ENCODE data around the gene LTB. TPM values are rescaled to one million over a fixed set of nuclear protein-coding genes. Genes with fewer than 3 reads are reported as not detected.

The LTB gene
- total RNA-seq: 100 to 1,000 TPM; 802 to 835 TPM
- 1,000 to 10,000 TPM; 2,431 to 3,276 TPM for polyA plus RNA-seq

GRCh38 chr6:31582230-31582643 lies at the start of gene LTB:
Gene LTB, minus strand, starts transcription at chr6:31582424. Its CDS starts 7 bp downstream, at chr6:31582417.
- Histone ChIP-seq H3K9me3 (ENCODE audit: control insufficient read depth in 1 of 2, low read length in 2 of 2) (no peaks in the 10 kb centered on the region), H3K36me3 (ENCODE audit: insufficient read depth, low read length) (peaks cover 9% of the 10 kb centered on the region), H3K4me3 (ENCODE audit: low read length in 2 of 2) (peak within 1 kb of the TSS; percentile 89 to 95), H3K27me3 (ENCODE audit: insufficient read depth, low read length) (no peaks in the 10 kb centered on the region), H3K27ac (ENCODE audit: low read depth, low read length) (peak within 1 kb of the TSS; percentile 92), H3K4me1 (ENCODE audit: insufficient read depth, low read length) (peaks cover 79% of the 10 kb centered on the region)
- ChIA-PET POLR2A (ENCODE audit: partially characterized antibody) (interaction anchor here (0.6 to 52.5 kb wide), 28 partner anchors 0 to 1390 kb away, joined by 3 to 3597 read pairs (median 4); partner anchors contain the start of genes ATP6V1G2, BAG6, C6orf47 and DDX39B), CTCF (ENCODE audit: partially characterized antibody) (interaction anchor here (0.8 to 19.7 kb wide), 10 partner anchors 9 to 248 kb away, joined by 3 to 962 read pairs (median 12); partner anchors contain the start of genes ATP6V1G2, DDX39B, HSPA1B and LST1)
- no peaks in the 10 kb centered on the region for H3K27me3 Mint-ChIP-seq
- peak within 1 kb of the TSS; percentile 95 to 100 (median 99) for H3K4me3 Mint-ChIP-seq
- peak; percentile 70 to 85 (median 73) for DNase-seq
- peaks cover 42 to 43% of the 10 kb centered on the region in 2 donors for H3K36me3 Mint-ChIP-seq
- peaks cover 40 to 95% (median 60%) of the 10 kb centered on the region in 4 donors for H3K4me1 Mint-ChIP-seq
- H3K27ac Mint-ChIP-seq: peak within 1 kb of the TSS; percentile 96 to 100 (median 99)
- intact Hi-C loops (cut with micrococcal nuclease): loop anchor here (1.0 to 5.0 kb wide), 3 partner anchors 23 to 90 kb away; partner anchors contain the start of gene BAG6
- no peaks in the 10 kb centered on the region for H3K9me3 Mint-ChIP-seq

GRCh38 chr6:31631681-31632278 lies 49.6 kb upstream of the LTB start:
- peaks cover 0 to 5% (median 3%) of the 10 kb centered on the region in 4 donors for H3K4me1 Mint-ChIP-seq
- ChIA-PET CTCF (ENCODE audit: partially characterized antibody) (no interaction called here), POLR2A (ENCODE audit: partially characterized antibody) (no interaction called here)
- Histone ChIP-seq H3K4me3 (ENCODE audit: low read length in 2 of 2) (no peak overlapping the region), H3K27ac (ENCODE audit: low read depth, low read length) (no peak overlapping the region), H3K9me3 (ENCODE audit: control insufficient read depth in 1 of 2, low read length in 2 of 2) (no peaks in the 10 kb centered on the region), H3K27me3 (ENCODE audit: insufficient read depth, low read length) (no peaks in the 10 kb centered on the region), H3K4me1 (ENCODE audit: insufficient read depth, low read length) (no peaks in the 10 kb centered on the region), H3K36me3 (ENCODE audit: insufficient read depth, low read length) (peaks cover 99% of the 10 kb centered on the region)
- H3K27ac Mint-ChIP-seq: no peak overlapping the region
- H3K9me3 Mint-ChIP-seq: no peaks in the 10 kb centered on the region
- no peaks in the 10 kb centered on the region for H3K27me3 Mint-ChIP-seq
- peaks cover 52 to 91% of the 10 kb centered on the region in 2 donors for H3K36me3 Mint-ChIP-seq
- intact Hi-C loops (cut with micrococcal nuclease): no loop called here
- DNase-seq: no peak
- H3K4me3 Mint-ChIP-seq: no peak overlapping the region

- Histone ChIP-seq H3K4me1 (ENCODE audit: insufficient read depth, low read length) (no peaks in the 10 kb centered on the region), H3K9me3 (ENCODE audit: control insufficient read depth in 1 of 2, low read length in 2 of 2) (no peaks in the 10 kb centered on the region), H3K4me3 (ENCODE audit: low read length in 2 of 2) (no peak overlapping the region), H3K27me3 (ENCODE audit: insufficient read depth, low read length) (no peaks in the 10 kb centered on the region), H3K36me3 (ENCODE audit: insufficient read depth, low read length) (peaks cover 99% of the 10 kb centered on the region), H3K27ac (ENCODE audit: low read depth, low read length) (no peak overlapping the region)
- no peak overlapping the region for H3K27ac Mint-ChIP-seq
- peaks cover 0 to 5% (median 3%) of the 10 kb centered on the region in 4 donors for H3K4me1 Mint-ChIP-seq
- intact Hi-C loops (cut with micrococcal nuclease): no loop called here
- ChIA-PET POLR2A (ENCODE audit: partially characterized antibody) (no interaction called here), CTCF (ENCODE audit: partially characterized antibody) (no interaction called here)
- H3K9me3 Mint-ChIP-seq: no peaks in the 10 kb centered on the region
- H3K36me3 Mint-ChIP-seq: peaks cover 58 to 91% of the 10 kb centered on the region in 2 donors
- no peak for DNase-seq
- no peaks in the 10 kb centered on the region for H3K27me3 Mint-ChIP-seq
- H3K4me3 Mint-ChIP-seq: no peak overlapping the region
These were observed 49.0 kb upstream of the LTB start for GRCh38 chr6:31631209-31631608.

- CTCF ChIA-PET (ENCODE audit: partially characterized antibody): no interaction called here
These were observed 48.1 kb upstream of the LTB start for GRCh38 chr6:31630177-31630934.

GRCh38 chr6:31629014-31629413 lies 46.8 kb upstream of the LTB start:
- no peak for DNase-seq
- Histone ChIP-seq H3K4me3 (ENCODE audit: low read length in 2 of 2) (no peak overlapping the region), H3K27me3 (ENCODE audit: insufficient read depth, low read length) (no peaks in the 10 kb centered on the region), H3K4me1 (ENCODE audit: insufficient read depth, low read length) (no peaks in the 10 kb centered on the region), H3K9me3 (ENCODE audit: control insufficient read depth in 1 of 2, low read length in 2 of 2) (no peaks in the 10 kb centered on the region), H3K27ac (ENCODE audit: low read depth, low read length) (no peak overlapping the region), H3K36me3 (ENCODE audit: insufficient read depth, low read length) (peaks cover 98% of the 10 kb centered on the region)
- no peaks in the 10 kb centered on the region for H3K9me3 Mint-ChIP-seq
- H3K36me3 Mint-ChIP-seq: peaks cover 57 to 91% of the 10 kb centered on the region in 2 donors
- POLR2A ChIA-PET (ENCODE audit: partially characterized antibody): interaction anchor here (1.8 kb wide), 1 partner anchor 22 kb away, joined by 6 read pairs; no protein-coding TSS in a partner anchor
- CTCF ChIA-PET (ENCODE audit: partially characterized antibody): no interaction called here
- H3K4me1 Mint-ChIP-seq: peaks cover 0 to 5% (median 4%) of the 10 kb centered on the region in 4 donors
- peak overlapping the region in 3 of 7 donors; percentile 24 to 78 (median 42) for H3K27ac Mint-ChIP-seq
- no peaks in the 10 kb centered on the region for H3K27me3 Mint-ChIP-seq
- no peak overlapping the region for H3K4me3 Mint-ChIP-seq
- intact Hi-C loops (cut with micrococcal nuclease): no loop called here

More at GRCh38 chr6:31630177-31630934, 48.1 kb upstream of the LTB start:
- Histone ChIP-seq H3K4me3 (ENCODE audit: low read length in 2 of 2) (no peak overlapping the region), H3K4me1 (ENCODE audit: insufficient read depth, low read length) (no peaks in the 10 kb centered on the region), H3K27ac (ENCODE audit: low read depth, low read length) (no peak overlapping the region), H3K9me3 (ENCODE audit: control insufficient read depth in 1 of 2, low read length in 2 of 2) (no peaks in the 10 kb centered on the region), H3K27me3 (ENCODE audit: insufficient read depth, low read length) (no peaks in the 10 kb centered on the region), H3K36me3 (ENCODE audit: insufficient read depth, low read length) (peaks cover 99% of the 10 kb centered on the region)
- POLR2A ChIA-PET (ENCODE audit: partially characterized antibody): interaction anchor here (1.2 to 1.8 kb wide), 2 partner anchors 13 to 21 kb away, joined by 4 to 6 read pairs; no protein-coding TSS in a partner anchor
- intact Hi-C loops (cut with micrococcal nuclease): no loop called here
- peaks cover 57 to 91% of the 10 kb centered on the region in 2 donors for H3K36me3 Mint-ChIP-seq
- DNase-seq: no peak
- H3K9me3 Mint-ChIP-seq: no peaks in the 10 kb centered on the region
- H3K27ac Mint-ChIP-seq: peak overlapping the region in 2 of 7 donors; percentile 8 to 36
- peaks cover 0 to 5% (median 4%) of the 10 kb centered on the region in 4 donors for H3K4me1 Mint-ChIP-seq
- H3K27me3 Mint-ChIP-seq: no peaks in the 10 kb centered on the region
- H3K4me3 Mint-ChIP-seq: no peak overlapping the region

- ChIA-PET POLR2A (ENCODE audit: partially characterized antibody) (interaction anchor here (1.0 kb wide), 1 partner anchor 25 kb away, joined by 3 read pairs; no protein-coding TSS in a partner anchor), CTCF (ENCODE audit: partially characterized antibody) (interaction anchor here (1.0 kb wide), 1 partner anchor 53 kb away, joined by 4 read pairs; the partner anchor contains the start of gene LY6G5C)
- intact Hi-C loops (cut with micrococcal nuclease): no loop called here
- Mint-ChIP-seq H3K36me3 (peaks cover 57 to 90% of the 10 kb centered on the region in 2 donors), H3K4me3 (no peak overlapping the region), H3K4me1 (peaks cover under 1 to 4% (median 3%) of the 10 kb centered on the region in 4 donors), H3K9me3 (no peaks in the 10 kb centered on the region), H3K27me3 (no peaks in the 10 kb centered on the region), H3K27ac (peak overlapping the region in 3 of 7 donors; percentile 24 to 59 (median 51))
- no peaks in the 10 kb centered on the region for H3K9me3 ChIP-seq (ENCODE audit: control insufficient read depth in 1 of 2, low read length in 2 of 2)
- no peak overlapping the region for H3K4me3 ChIP-seq (ENCODE audit: low read length in 2 of 2)
- no peak for DNase-seq
- no peaks in the 10 kb centered on the region for H3K27me3 ChIP-seq (ENCODE audit: insufficient read depth, low read length)
- no peaks in the 10 kb centered on the region for H3K4me1 ChIP-seq (ENCODE audit: insufficient read depth, low read length)
- H3K36me3 ChIP-seq (ENCODE audit: insufficient read depth, low read length): peaks cover 95% of the 10 kb centered on the region
- no peak overlapping the region for H3K27ac ChIP-seq (ENCODE audit: low read depth, low read length)
These were observed 45.6 kb upstream of the LTB start for GRCh38 chr6:31627690-31628287.
